Limb (tissue), 2 donors: ENCODE measurements around the gene STAT2.
"Not testable (repeated sequence)": the region's sequence is repeated elsewhere in the genome, so short reads cannot be mapped to it uniquely, and the experiment has no call there.

Experiments used
- DNase-seq, 2 donors: peaks; one replicate each; pipeline ENCODE4 v3.0.0-alpha.2; 2016; ENCODE audit errors: extremely low spot score in 2 of 2

STAT2 gene

GRCh38 chr12:56362130-56363059 is 2.5 kb upstream of the STAT2 start, which contains the start of gene APOF:
TSS of gene APOF (minus strand) at chr12:56362857. CDS start at chr12:56362745, 112 bp downstream.
- DNase-seq, result no peak

DNA sequence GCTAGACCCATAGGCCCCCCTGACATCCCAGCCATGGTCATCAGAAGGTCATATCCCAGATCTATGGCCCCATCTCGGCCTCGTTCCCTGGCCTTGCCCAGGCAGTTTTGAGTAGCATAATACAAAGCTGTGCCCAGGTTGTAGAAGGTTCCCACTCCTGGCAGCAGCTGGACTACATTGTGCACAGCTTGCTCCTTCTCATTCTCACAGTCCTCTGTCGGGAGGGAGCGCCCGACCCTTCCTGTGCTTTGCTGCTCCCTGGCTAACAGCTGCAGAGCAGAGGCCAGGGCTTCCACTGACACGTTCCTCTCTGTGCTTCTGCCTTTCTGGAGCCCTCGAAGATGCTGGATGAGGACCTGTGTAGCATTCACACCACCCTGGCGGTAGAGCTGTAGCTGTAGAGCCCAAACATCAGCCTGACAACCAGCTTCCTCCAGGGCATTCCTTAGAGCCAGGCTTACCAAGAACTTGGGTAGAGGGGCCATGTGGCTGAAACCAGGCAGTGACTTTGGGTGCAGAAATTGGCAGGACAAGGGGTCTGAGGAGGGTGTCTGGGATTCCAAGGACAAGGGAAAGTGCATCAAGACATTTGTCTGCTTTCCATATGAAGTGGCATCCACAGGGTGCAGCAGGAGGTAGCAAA is 1.7 kb upstream of the STAT2 start:
- DNase-seq, result no peak

DNA sequence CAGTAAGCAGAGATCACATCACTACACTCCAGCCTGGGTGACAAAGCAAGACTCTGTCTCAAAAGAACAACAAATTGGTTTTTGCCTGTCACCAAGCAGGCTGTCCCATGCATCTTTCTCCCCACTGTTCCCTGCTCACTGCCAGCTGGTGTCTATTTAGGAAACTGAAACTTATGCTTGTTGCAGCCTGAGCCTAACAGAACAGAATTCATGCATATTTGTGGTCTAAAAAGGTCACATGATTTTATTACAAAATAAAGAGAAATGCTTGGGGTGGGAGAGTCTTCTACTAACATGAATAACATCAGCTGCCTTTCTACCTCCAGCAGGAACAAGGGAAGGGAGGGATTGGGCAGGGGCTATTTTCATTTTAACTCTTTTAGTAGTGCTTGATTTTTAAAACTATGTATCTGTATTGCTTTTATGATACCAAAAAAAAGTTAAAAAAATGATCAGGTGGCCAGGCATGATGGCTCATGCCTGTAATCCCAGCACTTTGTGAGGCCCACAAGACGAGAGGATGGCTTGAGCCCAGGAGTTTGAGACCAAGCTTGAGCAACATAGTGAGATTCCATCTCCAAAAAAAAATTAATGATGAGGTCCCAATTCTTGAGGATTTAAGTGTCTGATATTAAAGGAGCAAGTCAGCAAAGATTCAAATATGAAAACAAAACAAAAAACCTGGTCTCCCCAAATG is 923 bp downstream of the STAT2 start:
- DNase-seq, result peak in 1 of 2 donors; percentile 17

DNA sequence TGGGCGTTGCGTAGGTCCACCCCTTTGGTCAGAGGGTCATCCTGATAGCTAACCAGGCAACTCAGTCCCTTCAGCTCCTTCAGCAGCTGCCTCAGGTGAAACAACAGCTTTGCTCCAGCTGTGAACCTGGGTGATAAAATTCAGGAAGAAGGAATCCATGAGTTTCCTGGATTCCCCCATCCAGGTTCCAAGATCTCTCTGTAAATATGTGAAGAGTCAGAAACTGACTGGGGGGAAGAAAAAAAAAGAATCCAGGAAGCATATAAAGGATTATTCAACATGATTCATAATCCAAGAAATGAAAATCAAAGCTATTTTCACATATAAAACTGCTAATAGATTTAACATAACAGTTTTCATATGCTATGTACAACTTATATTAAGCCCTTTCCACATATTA is 8.6 kb downstream of the STAT2 start:
- DNase-seq, result no peak

GRCh38 chr12:56350662-56351061 is 9.2 kb downstream of the STAT2 start:
- no peak for DNase-seq

GRCh38 chr12:56348776-56349175 is 11.1 kb downstream of the STAT2 start:
- DNase-seq, result no peak

GRCh38 chr12:56347255-56347654 is 12.7 kb downstream of the STAT2 start:
- DNase-seq, result not testable (repeated sequence)

DNA sequence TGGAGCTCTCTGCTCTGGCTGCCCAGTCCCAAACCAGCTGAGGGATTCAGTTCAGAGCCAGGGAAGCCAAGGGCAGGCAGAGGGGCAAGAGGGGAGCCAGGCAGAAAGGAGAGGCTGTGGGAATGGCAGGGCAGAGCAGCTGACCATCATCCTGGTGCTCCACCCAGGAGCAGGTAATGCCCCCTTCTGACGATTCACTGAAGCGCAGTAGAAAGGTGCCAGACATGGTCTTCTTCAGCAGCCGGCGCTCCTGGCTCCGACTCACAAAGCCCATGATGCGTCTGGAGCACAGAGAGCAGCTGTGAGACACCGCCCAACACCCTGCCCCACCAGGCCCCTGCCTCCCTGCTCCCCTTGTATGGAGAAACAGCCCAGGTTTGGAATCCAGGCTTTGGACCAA is 13.2 kb downstream of the STAT2 start:
- DNase-seq, result no peak

DNA sequence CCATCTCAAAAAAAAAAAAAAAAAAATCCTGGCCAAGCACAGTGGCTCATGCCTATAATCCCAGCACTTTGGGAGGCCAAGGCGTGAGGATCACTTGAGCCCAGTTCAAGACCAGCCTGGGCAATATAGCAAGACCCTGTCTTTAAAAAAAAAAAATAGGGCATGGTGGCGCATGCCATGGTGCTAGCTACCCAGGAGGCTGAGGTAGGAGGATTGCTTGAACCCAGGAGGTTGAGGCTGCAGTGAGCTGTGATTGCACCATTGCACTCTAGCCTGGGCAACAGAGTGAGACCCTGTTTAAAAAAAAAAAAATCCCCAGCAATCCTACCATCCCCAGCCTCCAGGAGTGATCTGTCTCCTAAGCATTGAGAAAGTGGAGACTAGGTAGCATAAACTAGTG is 17.6 kb downstream of the STAT2 start:
- DNase-seq, result not testable (repeated sequence)

- DNase-seq, result no peak
These were observed 18.3 kb downstream of the STAT2 start for GRCh38 chr12:56341616-56342015.

- no peak for DNase-seq
These were observed 20.8 kb downstream of the STAT2 start for GRCh38 chr12:56339158-56339422.

- no peak for DNase-seq
These were observed 21.4 kb downstream of the STAT2 start, which contains the start of gene IL23A for GRCh38 chr12:56338308-56339157. TSS of gene IL23A (plus strand) at chr12:56338884. CDS start at chr12:56339045, 161 bp downstream.

GRCh38 chr12:56337753-56338251 is 22.1 kb downstream of the STAT2 start:
- DNase-seq, result no peak

DNA sequence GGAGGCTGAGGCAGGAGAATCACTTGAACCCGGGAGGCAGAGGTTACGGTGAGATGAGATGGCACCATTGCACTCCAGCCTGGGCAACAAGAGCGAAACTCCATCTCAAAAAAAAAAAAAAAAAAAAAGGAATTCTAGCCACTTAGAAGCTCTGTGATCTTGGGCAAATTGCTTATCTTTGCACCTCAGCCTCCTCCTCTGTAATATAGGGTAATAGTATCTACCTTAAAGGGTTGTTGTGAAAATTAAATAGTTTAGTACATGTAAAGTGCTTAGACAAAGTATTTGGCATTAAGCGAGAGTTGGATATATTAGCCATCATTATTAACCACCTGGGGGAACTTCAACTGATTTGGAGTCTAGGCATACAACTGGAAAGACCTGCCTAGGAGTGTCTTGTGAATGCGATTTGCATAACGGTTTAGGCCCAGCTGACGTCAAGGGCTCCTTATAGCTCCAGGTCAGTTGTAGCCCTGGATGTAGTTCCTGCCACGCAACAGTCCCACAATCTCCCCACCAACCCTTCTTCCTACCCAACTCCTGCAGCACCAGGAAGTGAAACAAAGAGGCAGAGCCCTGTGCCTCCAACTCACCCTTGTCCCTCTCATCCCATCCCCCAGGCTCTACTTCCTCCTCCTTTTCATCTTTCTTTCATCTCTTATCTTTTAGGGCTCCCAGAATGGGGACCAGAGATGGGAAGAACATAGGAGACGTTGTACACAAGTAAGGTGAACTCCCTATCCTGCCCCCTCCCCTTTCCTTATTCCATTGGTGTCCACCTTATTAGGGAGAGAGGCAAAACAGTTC is 23.3 kb downstream of the STAT2 start:
- DNase-seq, result no peak

DNA sequence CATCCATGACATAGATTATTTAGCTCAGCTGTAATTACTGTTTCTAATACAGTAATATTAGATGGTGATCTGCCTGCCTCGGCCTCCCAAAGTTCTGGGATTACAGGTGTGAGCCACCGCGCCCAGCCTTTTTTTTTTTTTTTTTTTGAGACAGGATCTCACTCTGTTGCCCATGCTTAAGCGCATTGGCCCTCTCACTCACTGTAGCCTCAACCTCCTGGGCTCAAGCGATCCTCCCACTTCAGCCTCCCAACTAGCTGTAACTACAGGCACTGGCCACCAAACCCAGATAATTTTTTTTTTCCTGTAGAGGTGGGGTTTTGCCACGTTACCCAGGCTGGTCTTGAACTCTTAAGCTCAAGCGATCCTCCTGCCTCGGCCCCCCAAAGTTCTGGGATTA is 24.4 kb downstream of the STAT2 start:
- DNase-seq, result not testable (repeated sequence)

GRCh38 chr12:56334490-56334793 is 25.5 kb downstream of the STAT2 start:
- DNase-seq, result no peak

GRCh38 chr12:56333679-56334489 is 26.0 kb downstream of the STAT2 start, which contains the start of gene PAN2:
TSS of gene PAN2 (minus strand) at chr12:56334000. CDS start at chr12:56333094, 906 bp downstream.
- DNase-seq, result peak; percentile 95 to 96

DNA sequence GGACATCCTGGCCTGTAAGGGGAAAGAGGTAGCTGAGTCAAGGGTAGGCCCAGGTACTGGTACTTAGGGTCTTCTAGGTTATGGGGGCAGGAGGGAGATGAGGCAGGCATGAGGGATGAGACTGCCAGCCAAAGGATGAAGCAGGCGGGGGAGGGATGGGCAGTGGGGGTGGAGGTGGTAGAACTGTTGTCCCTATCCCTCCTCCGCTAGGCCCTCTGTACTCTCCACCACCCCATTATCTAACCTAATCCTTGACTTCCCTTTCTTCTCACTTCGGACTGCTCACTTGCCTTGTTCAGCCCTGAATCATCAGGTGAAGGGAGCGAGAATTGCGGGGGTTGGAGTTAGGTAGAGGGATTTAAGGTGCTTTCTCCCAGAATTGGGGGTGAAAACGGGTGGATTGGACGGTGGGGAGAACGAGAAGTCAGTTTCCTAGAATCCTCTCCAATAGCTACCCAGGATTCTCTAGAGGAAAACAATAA is 26.7 kb downstream of the STAT2 start:
- no peak for DNase-seq

GRCh38 chr12:56332512-56333196 is 27.3 kb downstream of the STAT2 start:
- no peak for DNase-seq
